ENCODE measurements around the gene VAV2.

GRCh38 chr9:133843250-133843649 lies 148.9 kb downstream of the VAV2 start:
- TF ChIP-seq CTCF (IDR thresholded peaks at IDR 0.05) = no peak
- no peak for TF ChIP-seq NFIC (IDR thresholded peaks at IDR 0.05; ENCODE audit: borderline replicate concordance)
- TF ChIP-seq, protein P1, sequence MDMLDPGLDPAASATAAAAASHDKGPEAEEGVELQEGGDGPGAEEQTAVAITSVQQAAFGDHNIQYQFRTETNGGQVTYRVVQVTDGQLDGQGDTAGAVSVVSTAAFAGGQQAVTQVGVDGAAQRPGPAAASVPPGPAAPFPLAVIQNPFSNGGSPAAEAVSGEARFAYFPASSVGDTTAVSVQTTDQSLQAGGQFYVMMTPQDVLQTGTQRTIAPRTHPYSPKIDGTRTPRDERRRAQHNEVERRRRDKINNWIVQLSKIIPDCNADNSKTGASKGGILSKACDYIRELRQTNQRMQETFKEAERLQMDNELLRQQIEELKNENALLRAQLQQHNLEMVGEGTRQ (IDR thresholded peaks at IDR 0.05; ENCODE audit: borderline replicate concordance, low read depth, low read length) = no peak
- no peak for TF ChIP-seq REST (IDR thresholded peaks at IDR 0.05; ENCODE audit: low read depth, low read length)
- TF ChIP-seq PBX3 (IDR thresholded peaks at IDR 0.05) = no peak
- no peak for TF ChIP-seq EP300 (IDR thresholded peaks at IDR 0.05; ENCODE audit: borderline replicate concordance in 1 of 2, low read depth in 1 of 2, low read length in 1 of 2)
- no peak for TF ChIP-seq EZH2phosphoT487 (IDR thresholded peaks at IDR 0.05; ENCODE audit: borderline replicate concordance, low read depth)
- no peak for TF ChIP-seq POLR2AphosphoS5 (IDR thresholded peaks at IDR 0.05; ENCODE audit: low read depth, low read length)
- TF ChIP-seq, protein P2, sequence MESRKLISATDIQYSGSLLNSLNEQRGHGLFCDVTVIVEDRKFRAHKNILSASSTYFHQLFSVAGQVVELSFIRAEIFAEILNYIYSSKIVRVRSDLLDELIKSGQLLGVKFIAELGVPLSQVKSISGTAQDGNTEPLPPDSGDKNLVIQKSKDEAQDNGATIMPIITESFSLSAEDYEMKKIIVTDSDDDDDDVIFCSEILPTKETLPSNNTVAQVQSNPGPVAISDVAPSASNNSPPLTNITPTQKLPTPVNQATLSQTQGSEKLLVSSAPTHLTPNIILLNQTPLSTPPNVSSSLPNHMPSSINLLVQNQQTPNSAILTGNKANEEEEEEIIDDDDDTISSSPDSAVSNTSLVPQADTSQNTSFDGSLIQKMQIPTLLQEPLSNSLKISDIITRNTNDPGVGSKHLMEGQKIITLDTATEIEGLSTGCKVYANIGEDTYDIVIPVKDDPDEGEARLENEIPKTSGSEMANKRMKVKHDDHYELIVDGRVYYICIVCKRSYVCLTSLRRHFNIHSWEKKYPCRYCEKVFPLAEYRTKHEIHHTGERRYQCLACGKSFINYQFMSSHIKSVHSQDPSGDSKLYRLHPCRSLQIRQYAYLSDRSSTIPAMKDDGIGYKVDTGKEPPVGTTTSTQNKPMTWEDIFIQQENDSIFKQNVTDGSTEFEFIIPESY (IDR thresholded peaks at IDR 0.05; ENCODE audit: borderline replicate concordance, low read depth) = no peak
- TF ChIP-seq, protein P3, sequence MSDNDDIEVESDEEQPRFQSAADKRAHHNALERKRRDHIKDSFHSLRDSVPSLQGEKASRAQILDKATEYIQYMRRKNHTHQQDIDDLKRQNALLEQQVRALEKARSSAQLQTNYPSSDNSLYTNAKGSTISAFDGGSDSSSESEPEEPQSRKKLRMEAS (IDR thresholded peaks at IDR 0.05; ENCODE audit: low read depth) = no peak
- no peak for TF ChIP-seq FOXM1 (IDR thresholded peaks at IDR 0.05; ENCODE audit: low read depth)
- TF ChIP-seq FOXJ3 (CRISPR knock-in tag; IDR thresholded peaks at IDR 0.05) = no peak
- TF ChIP-seq YY1 (IDR thresholded peaks at IDR 0.05; ENCODE audit: low read depth) = no peak
- TF ChIP-seq RXRA (IDR thresholded peaks at IDR 0.05; ENCODE audit: borderline replicate concordance, low read depth) = no peak

Data from SK-N-SH (cell line).